Hepatocyte (in vitro differentiated cells): Measurements from ENCODE around the gene RNF149. TPM values are rescaled to one million over a fixed set of nuclear protein-coding genes. Genes with fewer than 3 reads are reported as not detected.
"Not testable (repeated sequence)": the region's sequence is repeated elsewhere in the genome, so short reads cannot be mapped to it uniquely, and the experiment has no call there.

Experiments
- DNase-seq: peaks from one replicate; pipeline ENCODE4 v3.0.0-alpha.2; 2016; ENCODE audit warnings: low spot score
- H2AFZ ChIP-seq: fragments of 200-600 bp; sonication (generic); 2 replicates; pipeline ENCODE4 v1.6.0; 2016; ENCODE audit warnings: antibody characterized with exemption, mild to moderate bottlenecking
- H3K27ac ChIP-seq: fragments of 200-600 bp; sonication (generic); 2 replicates; pipeline ENCODE4 v1.5.1; 2016; ENCODE audit warnings: mild to moderate bottlenecking
- H3K27me3 ChIP-seq: fragments of 200-600 bp; sonication (generic); 2 replicates; pipeline ENCODE4 v1.6.1; 2016
- H3K36me3 ChIP-seq: fragments of 200-600 bp; sonication (generic); replicated peaks from 2 replicates; pipeline ENCODE4 v1.5.1; 2016; ENCODE audit warnings: low read depth; ENCODE audit not compliant: insufficient read depth
- H3K4me1 ChIP-seq: fragments of 200-600 bp; sonication (generic); 2 replicates; pipeline ENCODE4 v1.5.1; 2016; ENCODE audit warnings: mild to moderate bottlenecking, moderate library complexity; ENCODE audit not compliant: insufficient read depth
- H3K4me2 ChIP-seq: fragments of 200-600 bp; sonication (generic); 2 replicates; pipeline ENCODE4 v1.6.0; 2016
- H3K4me3 ChIP-seq: fragments of 200-600 bp; sonication (generic); 2 replicates; pipeline ENCODE4 v1.5.1; 2016; ENCODE audit warnings: mild to moderate bottlenecking
- H3K79me2 ChIP-seq: fragments of 200-600 bp; sonication (generic); 2 replicates; pipeline ENCODE4 v1.6.0; 2017; ENCODE audit warnings: mild to moderate bottlenecking
- H3K9me2 ChIP-seq: fragments of 200-600 bp; sonication (generic); replicated peaks from 2 replicates; pipeline ENCODE4 v1.6.0; 2017; ENCODE audit warnings: mild to moderate bottlenecking; ENCODE audit not compliant: insufficient read depth
- H3K9me3 ChIP-seq: fragments of 200-600 bp; sonication (generic); 2 replicates; pipeline ENCODE4 v1.5.1; 2016; ENCODE audit warnings: low read depth, mild to moderate bottlenecking
- H4K20me1 ChIP-seq: fragments of 200-600 bp; sonication (generic); 2 replicates; pipeline ENCODE4 v1.6.0; 2016; ENCODE audit warnings: mild to moderate bottlenecking; ENCODE audit not compliant: insufficient read depth, poor library complexity, severe bottlenecking
- EZH2 ChIP-seq: fragments of 200-600 bp; sonication (generic); IDR thresholded peaks from 2 replicates; pipeline ENCODE4 v1.6.1; 2016; ENCODE audit warnings: antibody characterized with exemption, mild to moderate bottlenecking, borderline replicate concordance
- EZH2phosphoT487 ChIP-seq: fragments of 200-600 bp; sonication (generic); IDR thresholded peaks from one replicate; pipeline ENCODE4 v1.6.1; 2018; ENCODE audit warnings: antibody characterized with exemption, mild to moderate bottlenecking, low read depth, moderate library complexity; ENCODE audit not compliant: unreplicated experiment, severe bottlenecking
- WGBS: methylation state at CpG from one replicate; pipeline ENCODE4 v1.1.6; 2016; ENCODE audit warnings: low lambda C conversion rate; ENCODE audit errors: missing lambda C conversion rate; 5-methylcytosine and 5-hydroxymethylcytosine counted together
- polyA plus RNA-seq: library from polyadenylated mRNA; unstranded; fragments of >200 nt; fragmentation: Nextera tagmentation; extraction: Ambion mirVana; gene quantifications from 2 replicates; pipeline ENCODE4 v1.2.1, GENCODE V29; 2016
- total RNA-seq: library from RNA; depleted of rRNA; stranded (reverse); fragments of >200 nt; gene quantifications from 2 replicates; pipeline ENCODE4 v1.2.3, GENCODE V29; 2014
- TF ChIP-seq, protein P1 (sequence below): fragments of 200-600 bp; sonication (generic); IDR thresholded peaks from 2 replicates; pipeline ENCODE4 v1.5.1; 2016; ENCODE audit warnings: antibody characterized with exemption, mild to moderate bottlenecking; ENCODE audit not compliant: poor library complexity

The RNF149 gene
- total and polyA plus RNA-seq, 2 experiments from 2014 or later: 60.7 to 64.6 TPM

- Histone ChIP-seq H3K27ac (peak within 1 kb of the TSS; percentile 96), H3K4me1 (peaks cover 15% of the 10 kb centered on the region), H3K9me2 (no peaks in the 10 kb centered on the region), H3K4me2 (peak within 1 kb of the TSS; percentile 93), H3K36me3 (no peaks in the 10 kb centered on the region), H3K9me3 (no peaks in the 10 kb centered on the region), H4K20me1 (peaks cover 12% of the 10 kb centered on the region), H3K4me3 (peak within 1 kb of the TSS; percentile 74), H3K79me2 (peaks cover 44% of the 10 kb centered on the region), H2AFZ (peak within 1 kb of the TSS; percentile 82), H3K27me3 (no peaks in the 10 kb centered on the region)
- TF ChIP-seq EZH2 (no peak), EZH2phosphoT487 (no peak)
- TF ChIP-seq, protein P1, sequence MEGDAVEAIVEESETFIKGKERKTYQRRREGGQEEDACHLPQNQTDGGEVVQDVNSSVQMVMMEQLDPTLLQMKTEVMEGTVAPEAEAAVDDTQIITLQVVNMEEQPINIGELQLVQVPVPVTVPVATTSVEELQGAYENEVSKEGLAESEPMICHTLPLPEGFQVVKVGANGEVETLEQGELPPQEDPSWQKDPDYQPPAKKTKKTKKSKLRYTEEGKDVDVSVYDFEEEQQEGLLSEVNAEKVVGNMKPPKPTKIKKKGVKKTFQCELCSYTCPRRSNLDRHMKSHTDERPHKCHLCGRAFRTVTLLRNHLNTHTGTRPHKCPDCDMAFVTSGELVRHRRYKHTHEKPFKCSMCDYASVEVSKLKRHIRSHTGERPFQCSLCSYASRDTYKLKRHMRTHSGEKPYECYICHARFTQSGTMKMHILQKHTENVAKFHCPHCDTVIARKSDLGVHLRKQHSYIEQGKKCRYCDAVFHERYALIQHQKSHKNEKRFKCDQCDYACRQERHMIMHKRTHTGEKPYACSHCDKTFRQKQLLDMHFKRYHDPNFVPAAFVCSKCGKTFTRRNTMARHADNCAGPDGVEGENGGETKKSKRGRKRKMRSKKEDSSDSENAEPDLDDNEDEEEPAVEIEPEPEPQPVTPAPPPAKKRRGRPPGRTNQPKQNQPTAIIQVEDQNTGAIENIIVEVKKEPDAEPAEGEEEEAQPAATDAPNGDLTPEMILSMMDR: no peak
- WGBS: 1% methylated on average over 48 of the region's 63 CpGs
- DNase-seq: peak; percentile 99
Observed at GRCh38 chr2:101252408-101253012, 56.0 kb downstream of the RNF149 start, which contains the start of gene CNOT11. CNOT11 (plus strand) TSS chr2:101252886; CDS start chr2:101252965, 79 bp downstream.

DNA sequence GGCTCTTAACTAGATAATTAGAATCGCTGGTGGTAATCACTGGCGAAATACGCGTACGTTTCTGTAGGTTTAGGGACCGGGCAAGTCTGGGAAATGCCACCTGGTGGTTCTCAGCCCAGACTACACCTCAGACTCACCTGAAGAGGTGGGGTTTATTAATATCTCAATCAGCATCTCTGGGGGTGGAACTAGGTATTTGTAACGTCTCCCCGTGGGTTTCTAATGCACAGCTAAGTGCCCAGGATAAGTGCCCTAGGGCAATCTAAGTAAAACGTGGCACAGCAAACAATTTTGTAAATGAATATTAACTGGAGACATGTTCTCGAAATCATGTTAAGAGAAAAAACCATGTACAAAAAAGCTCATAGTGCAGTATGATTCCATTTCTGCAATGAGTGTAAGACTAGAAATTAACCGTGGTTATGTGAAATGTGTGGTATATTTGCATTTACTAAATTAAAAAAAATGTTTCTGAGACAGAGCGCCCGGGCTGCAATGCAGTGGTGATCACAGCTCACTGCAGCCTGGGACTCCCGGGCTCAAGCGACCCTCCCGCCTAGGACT, 56.6 kb downstream of the RNF149 start:
- 7% methylated on average over 16 of the region's 16 CpGs for WGBS
- H3K27ac ChIP-seq: peak overlapping the region; percentile 84

GRCh38 chr2:101251246-101251781, 57.2 kb downstream of the RNF149 start:
- Histone ChIP-seq H3K4me2 (peak overlapping the region; percentile 87), H3K4me1 (peaks cover 15% of the 10 kb centered on the region), H4K20me1 (peaks cover 12% of the 10 kb centered on the region), H3K27ac (peak overlapping the region; percentile 84), H3K79me2 (peaks cover 33% of the 10 kb centered on the region)
- H3K9me3 ChIP-seq, H3K27me3 ChIP-seq, DNase-seq, H3K36me3 ChIP-seq, H3K9me2 ChIP-seq, H3K4me3 ChIP-seq, H2AFZ ChIP-seq: not testable (repeated sequence)
- 43% methylated on average over 10 of the region's 10 CpGs for WGBS

More for the DNA sequence above, 56.6 kb downstream of the RNF149 start:
- Histone ChIP-seq H3K36me3 (no peaks in the 10 kb centered on the region), H3K9me2 (no peaks in the 10 kb centered on the region), H3K4me2 (peak overlapping the region; percentile 87), H3K79me2 (peaks cover 38% of the 10 kb centered on the region), H3K4me3 (peak overlapping the region; percentile 37), H3K4me1 (peaks cover 15% of the 10 kb centered on the region), H4K20me1 (peaks cover 12% of the 10 kb centered on the region), H3K27me3 (no peaks in the 10 kb centered on the region), H3K9me3 (no peaks in the 10 kb centered on the region), H2AFZ (peak overlapping the region; percentile 82)
- TF ChIP-seq EZH2: no peak
- TF ChIP-seq, protein P1: peak; percentile 48
- peak; percentile 75 for DNase-seq

- Histone ChIP-seq H3K9me3 (no peaks in the 10 kb centered on the region), H3K36me3 (no peaks in the 10 kb centered on the region), H3K79me2 (peaks cover 20% of the 10 kb centered on the region), H3K4me1 (peaks cover 12% of the 10 kb centered on the region), H2AFZ (no peak overlapping the region), H3K4me3 (no peak overlapping the region), H4K20me1 (peaks cover 9% of the 10 kb centered on the region), H3K27ac (no peak overlapping the region), H3K9me2 (no peaks in the 10 kb centered on the region), H3K27me3 (no peaks in the 10 kb centered on the region), H3K4me2 (no peak overlapping the region)
- TF ChIP-seq EZH2phosphoT487 (no peak), EZH2 (no peak)
- TF ChIP-seq, protein P1: no peak
- WGBS: 85% methylated on average over 5 of the region's 5 CpGs
- DNase-seq: no peak
Observed at GRCh38 chr2:101249826-101250225, 58.7 kb downstream of the RNF149 start.

DNA sequence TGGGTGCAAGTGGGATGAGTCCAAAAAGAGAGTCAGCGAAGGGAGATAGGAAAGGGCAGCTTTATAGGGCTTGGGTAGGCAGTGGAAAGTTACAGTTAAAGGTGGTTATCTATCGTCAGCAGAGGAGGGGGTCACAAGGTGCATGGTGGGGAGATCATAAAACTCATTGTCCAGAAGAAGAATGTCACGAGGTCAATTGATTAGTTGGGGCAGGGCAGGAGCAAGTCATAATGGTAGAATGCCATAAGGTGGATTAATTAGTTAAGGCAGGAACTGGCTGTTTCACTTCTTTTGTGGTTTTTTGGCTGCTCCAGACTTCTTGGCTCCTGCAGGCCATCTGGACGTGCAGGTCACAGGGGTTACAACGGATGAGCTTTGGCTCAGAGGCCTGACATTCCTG, 59.7 kb downstream of the RNF149 start:
- not testable (repeated sequence) for H3K4me3 ChIP-seq

GRCh38 chr2:101245468-101245867, 63.0 kb downstream of the RNF149 start:
- peaks cover 11% of the 10 kb centered on the region for H3K4me1 ChIP-seq
- not testable (repeated sequence) for DNase-seq, H3K36me3 ChIP-seq, H3K27me3 ChIP-seq, H3K4me3 ChIP-seq, H4K20me1 ChIP-seq, H3K9me3 ChIP-seq, H3K9me2 ChIP-seq, H3K79me2 ChIP-seq, H2AFZ ChIP-seq, H3K4me2 ChIP-seq
- H3K27ac ChIP-seq: peak overlapping the region; percentile 67
- 83% methylated on average over 5 of the region's 5 CpGs for WGBS

More for the DNA sequence above, 59.7 kb downstream of the RNF149 start:
- not testable (repeated sequence) for H4K20me1 ChIP-seq, H3K27me3 ChIP-seq, H3K9me2 ChIP-seq, H3K4me2 ChIP-seq, H2AFZ ChIP-seq, H3K4me1 ChIP-seq, H3K36me3 ChIP-seq, H3K27ac ChIP-seq, H3K9me3 ChIP-seq, DNase-seq, H3K79me2 ChIP-seq
- 71% methylated on average over 5 of the region's 5 CpGs for WGBS
